ENCODE data around the gene NEFH.

NEFH gene

DNA sequence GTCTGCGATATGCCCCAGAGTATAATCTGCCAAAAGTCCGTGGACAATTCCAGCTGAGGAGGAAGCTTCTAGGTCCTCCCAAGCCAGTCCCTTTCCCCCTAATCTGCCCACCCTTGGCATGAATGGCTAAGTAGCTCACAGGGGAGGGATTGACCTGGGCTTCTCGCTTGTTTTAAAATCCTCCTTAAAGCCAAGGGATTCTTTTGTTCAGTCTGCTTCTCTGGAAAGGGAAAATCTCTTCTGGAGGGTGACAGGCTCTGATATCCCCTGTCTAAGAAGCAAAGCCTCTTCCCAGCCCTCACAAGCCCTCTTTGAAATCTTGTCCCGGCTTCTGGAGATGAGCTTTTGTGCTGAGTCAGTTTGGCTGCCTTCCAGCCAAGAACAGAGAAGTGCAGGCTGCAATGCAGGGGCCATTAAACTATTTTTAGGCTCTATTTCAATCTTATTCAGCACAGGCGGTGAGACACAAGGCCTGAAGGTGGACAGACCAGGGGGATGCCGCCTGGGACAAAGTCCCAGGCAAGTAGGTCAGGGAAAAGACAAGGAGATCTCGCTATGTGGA is 23.9 kb downstream of the NEFH start:
- no peak for DNase-seq (ENCODE audit: low read depth in 2 of 2)

DNA sequence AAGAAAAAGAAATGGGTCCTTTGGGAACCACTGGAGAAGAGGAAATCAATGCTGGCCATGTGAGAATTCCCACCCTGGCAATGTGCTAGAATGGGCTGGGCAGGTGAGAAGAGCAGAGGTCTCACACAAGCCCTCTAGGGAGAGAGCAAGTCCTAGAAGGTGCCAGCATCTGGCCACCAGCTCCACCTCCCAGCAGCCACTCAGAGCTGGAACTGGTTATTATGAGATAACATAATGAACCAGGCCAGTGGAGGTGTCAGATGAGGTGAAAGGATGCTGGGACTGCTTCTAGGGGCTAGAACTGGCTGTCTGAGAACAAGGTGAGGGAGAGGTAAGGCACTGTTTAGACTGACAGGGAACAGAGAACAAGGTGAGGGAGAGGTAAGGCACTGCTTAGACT is 29.3 kb downstream of the NEFH start:
- no peak for DNase-seq (ENCODE audit: low read depth in 2 of 2)

DNA sequence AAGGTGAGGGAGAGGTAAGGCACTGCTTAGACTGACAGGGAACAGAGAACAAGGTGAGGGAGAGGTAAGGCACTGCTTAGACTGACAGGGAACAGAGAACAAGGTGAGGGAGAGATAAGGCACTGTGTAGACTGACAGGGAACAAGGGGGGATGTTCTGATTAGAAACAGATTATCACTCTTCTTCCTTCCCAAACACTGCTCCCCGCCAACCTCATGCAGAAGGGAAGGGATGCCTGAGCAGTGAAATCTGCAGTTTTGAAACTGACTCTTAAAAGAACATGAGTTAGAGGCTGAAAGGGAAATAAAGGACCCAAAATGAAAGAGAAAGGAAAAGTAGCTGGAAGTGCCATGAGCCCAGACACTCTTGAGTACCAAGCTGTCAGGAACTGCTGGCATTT is 29.8 kb downstream of the NEFH start:
- no peak for DNase-seq (ENCODE audit: low read depth in 2 of 2)

DNA sequence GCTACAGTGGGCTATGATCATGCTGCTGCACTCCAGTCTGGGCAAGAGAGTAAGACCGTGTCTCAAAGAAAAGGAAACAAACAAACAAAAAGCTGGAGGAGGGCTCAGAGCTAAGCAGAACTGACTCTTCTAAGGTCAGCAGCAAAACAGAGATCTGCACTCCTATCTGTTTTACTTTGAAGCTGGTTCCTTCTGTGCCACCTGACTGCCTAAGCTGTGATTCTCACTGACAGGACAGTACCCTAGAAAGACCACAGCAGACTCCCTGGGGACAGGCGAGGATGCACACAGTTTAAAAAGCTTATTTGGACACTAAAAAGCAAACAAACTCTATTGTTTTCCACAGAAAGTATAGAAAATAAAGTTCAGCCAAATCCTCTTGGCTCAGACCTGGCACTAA is 30.5 kb downstream of the NEFH start:
- DNase-seq (ENCODE audit: low read depth in 2 of 2): no peak

DNA sequence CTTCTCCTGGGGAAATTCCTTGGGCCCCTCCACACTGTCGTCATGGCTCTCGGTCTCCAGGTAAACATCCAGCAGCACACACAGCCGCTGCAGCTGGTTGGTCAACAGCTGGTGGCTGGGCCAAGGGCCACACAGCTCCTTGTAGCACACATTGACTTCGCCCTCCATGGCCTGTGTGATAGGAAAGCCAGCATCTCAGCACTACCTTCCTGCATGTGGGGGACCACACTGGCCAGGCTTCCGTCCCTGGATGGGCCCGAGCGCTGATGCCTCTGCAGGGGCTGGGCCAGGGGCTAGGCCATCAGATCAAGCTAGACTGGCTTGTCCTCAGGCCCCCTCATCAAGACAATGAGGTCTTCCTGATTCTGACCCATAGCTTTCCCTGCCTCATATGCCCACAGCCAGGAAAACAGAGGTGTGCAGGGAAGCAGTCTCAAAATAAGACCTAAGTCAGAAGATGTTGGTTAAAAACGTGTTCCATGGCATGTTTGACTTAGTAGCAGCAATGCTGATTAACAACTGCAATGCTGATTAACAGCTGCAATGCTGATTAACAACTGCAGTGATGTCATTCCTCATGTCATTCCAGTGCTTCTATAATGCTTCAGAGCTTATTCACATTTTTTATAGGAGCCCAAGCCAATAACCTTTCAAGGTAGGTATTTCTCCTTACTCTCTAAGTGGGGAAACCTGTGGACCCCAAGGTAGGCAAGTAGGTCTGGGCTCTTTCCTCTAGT is 31.3 kb downstream of the NEFH start:
- DNase-seq (ENCODE audit: low read depth in 2 of 2): no peak

DNA sequence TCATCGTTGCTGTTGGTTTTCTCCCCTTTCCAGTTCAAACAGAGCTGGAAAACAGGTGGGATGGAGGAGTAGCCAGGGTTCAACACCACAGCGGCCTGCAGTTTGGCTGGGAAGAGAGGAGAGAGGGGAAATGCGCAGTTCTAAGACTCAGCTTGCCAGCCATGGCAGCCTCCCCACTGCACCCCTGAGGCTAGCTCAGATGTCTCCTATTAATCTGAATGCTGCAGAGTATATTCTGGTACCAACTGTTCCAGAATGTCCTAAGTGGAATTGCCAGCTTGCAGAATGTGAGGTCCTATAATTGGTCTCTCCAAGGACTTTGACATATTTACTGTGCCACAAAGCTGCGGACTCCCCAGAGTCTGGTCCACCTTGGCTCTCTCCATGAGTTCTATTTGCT is 32.0 kb downstream of the NEFH start:
- no peak for DNase-seq (ENCODE audit: low read depth in 2 of 2)

DNA sequence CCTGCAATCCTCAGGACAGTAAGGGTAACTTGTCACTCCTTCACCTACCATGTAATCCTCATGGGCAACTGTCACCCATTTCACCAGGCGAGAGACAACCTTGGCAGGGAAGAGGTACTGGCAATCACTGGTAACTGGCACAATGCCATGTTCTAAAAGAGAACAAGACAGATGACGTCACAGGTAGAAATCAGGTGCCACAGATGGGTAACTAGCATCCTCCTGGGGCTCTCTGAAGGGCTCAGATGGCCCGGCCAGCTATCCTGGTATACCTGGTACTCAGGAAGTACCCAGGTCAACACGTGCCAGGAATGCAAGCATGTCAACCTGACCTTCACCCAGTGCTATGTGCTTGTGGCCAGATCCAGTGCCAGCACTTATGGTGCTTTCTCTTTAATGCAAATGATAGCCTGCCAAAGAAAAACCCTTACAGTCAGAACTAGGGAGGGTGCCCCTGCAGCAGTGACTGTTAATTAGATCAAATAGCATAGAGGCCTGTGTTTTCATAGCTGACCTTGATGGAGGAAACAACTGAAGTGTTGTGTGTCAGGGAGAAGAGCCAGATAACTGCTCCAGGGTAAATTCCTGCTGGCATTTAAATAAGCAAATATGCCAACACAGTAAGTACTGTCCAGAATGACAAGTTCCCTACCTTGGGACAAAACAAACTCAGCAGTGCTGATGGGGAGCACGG is 37.3 kb downstream of the NEFH start:
- no peak for DNase-seq (ENCODE audit: low read depth in 2 of 2)

DNA sequence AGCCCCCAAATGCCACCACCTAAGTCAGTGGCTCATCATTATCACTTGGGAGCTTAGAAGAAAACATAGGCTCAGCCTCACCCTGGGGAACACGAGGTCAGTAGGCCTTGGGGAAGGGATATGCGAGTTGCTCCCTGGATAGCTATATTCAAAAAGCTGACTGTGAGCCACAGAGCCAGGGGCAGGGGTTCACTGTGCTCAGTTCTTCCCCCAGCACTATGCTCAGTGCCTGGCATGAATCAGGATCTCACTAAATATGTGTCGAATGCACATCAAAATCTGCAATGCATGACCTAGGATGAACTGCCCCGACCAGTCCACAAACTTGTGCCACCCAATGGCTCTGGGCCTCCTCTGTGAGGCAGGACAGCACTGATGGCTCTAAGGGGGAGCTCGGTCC is 38.4 kb downstream of the NEFH start:
- no peak for DNase-seq (ENCODE audit: low read depth in 2 of 2)

DNA sequence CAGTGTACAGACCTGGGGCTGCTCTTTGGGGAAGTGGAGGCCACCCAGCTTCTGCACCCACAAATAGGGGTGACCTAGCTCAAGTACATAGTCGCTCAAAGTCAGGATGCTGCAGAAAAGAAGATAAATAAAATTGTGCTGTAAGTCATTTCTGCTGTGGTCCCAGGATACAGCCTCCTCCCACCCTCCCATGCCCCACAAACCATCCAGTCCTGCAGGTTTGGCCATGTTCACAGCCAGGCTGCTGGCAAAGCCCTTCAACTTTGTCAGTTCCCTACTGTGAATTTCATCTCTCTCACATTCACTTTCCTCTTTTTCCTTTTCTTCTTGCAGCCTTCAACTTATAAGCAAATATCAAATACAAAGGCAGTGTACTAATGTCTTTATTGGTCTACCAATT is 40.0 kb downstream of the NEFH start:
- DNase-seq (ENCODE audit: low read depth in 2 of 2): no peak

DNA sequence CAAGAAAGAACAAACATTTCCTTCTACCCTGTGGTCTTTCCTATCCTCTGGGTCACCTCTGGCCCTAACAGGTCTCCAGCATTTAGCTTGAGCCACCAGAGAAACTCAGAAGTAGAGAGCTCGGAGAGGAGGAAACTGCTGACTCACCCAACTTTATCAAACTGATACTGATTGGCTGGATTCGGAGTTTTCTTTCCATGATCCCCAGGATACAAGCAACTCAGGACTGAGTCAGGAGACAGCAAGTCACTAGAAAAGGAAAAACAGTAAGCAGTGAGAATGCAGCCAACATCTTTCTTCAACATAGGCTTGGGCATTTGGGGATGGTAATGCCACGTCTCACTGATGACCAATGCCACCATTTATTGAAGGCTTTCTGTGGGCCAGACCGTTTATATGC is 40.8 kb downstream of the NEFH start:
- DNase-seq (ENCODE audit: low read depth in 2 of 2): no peak

DNA sequence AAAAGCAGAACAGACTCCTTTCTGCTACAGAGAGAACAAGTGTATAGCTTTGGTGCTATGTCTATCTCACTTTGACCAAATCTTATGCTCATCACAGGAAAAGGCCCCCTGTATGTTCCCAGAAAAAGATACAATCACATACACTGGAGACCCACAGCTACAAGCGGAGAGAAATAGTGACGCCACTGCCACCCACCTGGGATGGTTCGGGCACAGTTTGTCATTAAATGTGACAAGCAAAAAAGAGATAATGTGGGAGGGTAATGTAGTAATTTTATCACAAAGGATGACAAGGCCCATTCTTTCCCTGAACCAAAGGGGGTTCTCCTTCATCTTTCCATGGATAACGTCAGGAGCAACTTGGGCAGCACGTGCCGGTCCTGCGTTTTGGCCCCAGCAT is 41.5 kb downstream of the NEFH start:
- DNase-seq (ENCODE audit: low read depth in 2 of 2): no peak

DNA sequence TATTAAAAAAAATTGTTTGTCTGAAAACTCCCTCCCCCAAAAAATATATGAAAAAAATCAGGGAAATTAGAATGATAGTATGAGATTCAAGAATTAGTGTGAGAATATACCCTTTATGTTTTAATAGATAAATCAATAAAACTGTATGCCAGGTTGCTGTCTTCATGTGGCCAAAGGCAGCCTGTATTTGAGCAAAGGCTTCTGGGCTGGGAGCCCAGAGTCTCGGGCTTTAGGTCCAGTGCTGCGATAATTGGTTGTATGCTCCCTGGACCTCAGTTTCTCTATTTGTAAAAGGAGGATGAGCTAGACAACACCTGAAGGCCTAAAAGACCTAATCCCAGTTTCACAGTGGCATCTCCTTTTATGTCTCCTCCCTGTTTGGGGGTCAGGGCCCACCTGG is 43.7 kb downstream of the NEFH start:
- DNase-seq (ENCODE audit: low read depth in 2 of 2): no peak

DNA sequence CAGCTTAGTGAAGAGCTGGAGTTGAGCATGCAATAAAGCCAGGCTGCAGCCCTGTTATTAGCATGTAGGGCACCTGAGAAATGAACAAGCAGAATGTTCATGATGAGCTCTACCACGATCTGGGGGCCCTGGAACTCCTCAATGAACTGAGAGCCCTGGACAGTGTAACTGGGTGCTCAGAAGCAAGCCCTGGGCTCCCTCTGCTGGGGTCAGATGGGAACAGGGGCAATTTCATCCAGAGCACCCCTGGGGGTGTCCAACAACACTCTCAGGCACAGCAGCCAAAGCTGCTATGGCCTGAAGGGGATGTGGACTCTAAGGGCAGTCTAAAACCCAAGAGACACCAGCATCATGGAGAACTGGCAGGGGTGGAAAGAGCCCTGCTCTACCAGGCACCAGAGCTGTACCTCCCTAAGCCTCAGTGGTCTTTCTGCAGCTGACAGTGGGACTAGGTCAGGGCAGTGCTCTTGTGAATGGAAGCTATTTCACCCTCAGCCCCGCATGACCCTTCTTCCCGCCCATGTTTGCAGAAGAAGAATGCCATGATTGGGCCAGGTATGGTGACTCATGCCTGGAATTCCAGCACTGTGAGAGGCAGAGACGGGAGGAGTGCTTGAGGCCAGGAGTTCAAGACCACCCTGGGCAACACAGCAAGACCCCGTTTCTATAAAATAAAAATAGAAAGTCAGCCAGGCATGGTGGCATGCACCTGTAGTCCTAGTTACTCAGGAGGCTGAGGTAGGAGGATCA is 44.6 kb downstream of the NEFH start:
- DNase-seq (ENCODE audit: low read depth in 2 of 2): no peak

DNA sequence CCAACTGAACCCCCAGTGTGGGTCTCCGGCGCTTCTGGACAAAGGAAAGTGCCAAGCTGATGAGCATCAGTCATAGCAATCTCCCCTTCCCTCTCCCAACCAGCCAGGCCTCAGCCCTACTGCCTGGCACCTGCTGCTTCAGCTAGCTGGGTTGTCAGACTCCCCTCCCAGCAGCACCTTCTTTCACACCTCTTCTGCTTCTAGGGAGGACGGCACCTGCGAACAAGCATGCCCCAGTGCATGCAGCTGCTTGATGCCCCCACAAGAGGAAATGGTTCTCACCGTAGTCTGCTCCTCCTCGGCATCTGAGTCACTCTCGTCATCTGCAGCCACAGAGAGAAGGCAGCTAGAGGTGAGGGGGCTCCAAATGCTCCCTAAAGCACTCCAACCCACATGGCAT is 48.1 kb downstream of the NEFH start:
- DNase-seq (ENCODE audit: low read depth in 2 of 2): no peak

DNA sequence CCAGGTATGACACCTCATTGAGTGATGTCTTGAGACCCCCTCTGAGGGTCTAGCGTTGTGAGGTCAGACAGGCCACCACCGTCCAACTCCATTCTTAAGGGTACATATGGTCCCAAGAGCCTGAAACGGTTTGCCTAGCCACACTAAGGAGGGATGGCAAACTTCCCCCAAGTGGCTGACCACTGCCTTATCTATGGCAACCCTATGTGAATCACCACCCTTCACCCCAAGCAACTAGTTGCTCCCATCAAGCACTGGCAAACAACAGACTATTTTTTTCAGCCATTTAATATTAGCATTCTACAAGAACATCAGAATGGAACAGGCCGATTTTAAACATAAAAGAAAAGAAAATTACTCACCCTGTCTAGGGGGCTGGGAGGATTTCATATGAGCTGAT is 50.7 kb downstream of the NEFH start:
- no peak for DNase-seq (ENCODE audit: low read depth in 2 of 2)

DNA sequence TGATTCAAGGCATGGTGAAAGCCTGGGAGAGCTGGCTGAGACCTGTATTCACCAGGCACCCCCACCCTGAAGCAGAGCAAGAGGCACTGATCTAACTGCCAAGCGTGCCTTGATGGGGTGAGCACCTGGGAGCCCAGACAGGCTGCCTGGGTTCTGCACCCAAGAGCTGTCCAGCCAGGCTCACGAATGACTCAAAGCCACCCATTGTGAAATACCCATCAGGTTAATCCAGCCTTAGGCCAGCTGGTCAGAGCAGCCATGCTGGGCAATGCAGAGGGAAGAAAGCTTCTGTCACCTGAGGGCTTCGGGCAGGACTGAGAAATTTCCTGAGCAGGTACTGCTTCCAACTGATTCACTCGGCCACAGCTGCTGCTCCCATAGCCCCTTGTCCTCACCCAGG is 51.4 kb downstream of the NEFH start:
- DNase-seq (ENCODE audit: low read depth in 2 of 2): no peak

DNA sequence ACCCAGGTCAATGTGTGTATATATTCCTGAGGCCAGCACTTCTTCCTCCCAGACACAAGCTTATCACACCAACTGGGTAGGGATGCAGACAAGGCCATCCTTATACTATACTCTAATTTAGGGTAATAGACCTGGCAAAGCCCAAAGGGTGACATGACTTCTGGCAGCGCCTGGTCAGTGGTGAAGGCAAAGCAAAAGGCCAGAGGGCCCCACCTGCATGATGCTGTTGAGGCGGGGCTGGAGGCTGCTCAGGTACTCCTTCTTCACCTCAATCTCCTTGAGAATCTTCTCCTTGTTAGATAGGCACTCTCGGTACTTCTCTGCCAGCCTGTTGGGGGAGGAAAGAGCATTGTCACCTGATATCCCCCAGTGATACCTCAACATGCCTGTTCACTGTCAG is 56.4 kb downstream of the NEFH start:
- no peak for DNase-seq (ENCODE audit: low read depth in 2 of 2)

DNA sequence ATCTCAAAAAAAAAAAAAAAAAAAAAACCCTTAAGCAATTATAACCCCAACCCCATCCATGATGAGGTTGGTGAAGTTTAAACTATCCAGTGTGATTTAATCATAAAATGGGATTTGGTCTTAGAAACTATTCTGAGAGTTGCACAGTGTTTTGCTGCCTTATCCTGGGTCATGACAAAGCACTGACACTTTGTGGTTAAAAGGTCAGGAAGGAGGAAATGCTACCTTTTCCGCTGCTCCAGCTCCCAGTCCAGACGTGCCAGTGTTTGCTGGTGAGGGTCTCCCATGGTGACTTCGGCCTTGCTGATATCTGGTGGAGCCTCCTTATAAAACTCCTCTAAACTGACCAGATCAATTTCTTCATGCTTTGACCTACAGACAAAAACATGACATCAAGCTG is 59.1 kb downstream of the NEFH start:
- DNase-seq (ENCODE audit: low read depth in 2 of 2): no peak

Data from stimulated activated CD8-positive, alpha-beta memory T cell treated with anti-CD3 and anti-CD28 coated beads, Interleukin-15, amount 100 ng/mL, for 4 hours (primary cell).